Measurements from ENCODE around the gene KRT86. TPM values are rescaled to one million over a fixed set of nuclear protein-coding genes. Genes with fewer than 3 reads are reported as not detected.

KRT86 gene
- total and polyA plus RNA-seq, 9 of the 15 experiments (the other 6 are each of a cell fraction or from before 2014, with no cell fraction given) = not detected

DNA sequence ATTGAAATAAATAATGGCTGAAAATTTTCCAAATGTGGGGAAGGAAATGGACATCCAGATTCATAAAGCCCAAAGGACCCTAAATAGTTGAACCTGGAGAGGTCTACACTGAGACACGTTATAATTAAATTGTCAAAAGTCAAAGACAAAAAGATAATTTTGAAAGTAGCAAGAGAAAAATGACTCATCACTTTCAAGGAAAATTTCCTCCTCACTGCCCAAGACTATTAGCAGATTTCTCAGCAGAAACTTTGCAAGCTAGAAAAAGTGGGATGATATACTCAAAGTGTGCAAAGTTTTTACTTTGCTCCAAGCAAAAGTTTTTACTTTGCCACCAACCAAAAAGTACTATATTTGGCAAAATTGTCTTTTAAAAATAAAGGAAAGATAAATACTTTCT lies 62.6 kb downstream of the KRT86 start (continued):
- TF ChIP-seq ZNF639 (CRISPR knock-in tag; conservative IDR thresholded peaks at IDR 0.05 in 1 of 2, IDR thresholded peaks at IDR 0.05 in 1 of 2) (no peak), MAFG (tag; conservative IDR thresholded peaks at IDR 0.05) (peak; percentile 71), RBM34 (IDR thresholded peaks at IDR 0.05; ENCODE audit: borderline replicate concordance, insufficient read depth, low read length) (no peak), ZNF316 (IDR thresholded peaks at IDR 0.05) (peak; percentile 50), GABPB1 (CRISPR knock-in tag; IDR thresholded peaks at IDR 0.05) (no peak), CCAR2 (IDR thresholded peaks at IDR 0.05; ENCODE audit: low read depth, low read length) (no peak), THRA (IDR thresholded peaks at IDR 0.05) (no peak), POLR2AphosphoS2 (IDR thresholded peaks at IDR 0.05; ENCODE audit: low read length) (no peak), ZNF785 (CRISPR knock-in tag; IDR thresholded peaks at IDR 0.05) (no peak), CREB1 (IDR thresholded peaks at IDR 0.05) (no peak), CREB1 (CRISPR knock-in tag; IDR thresholded peaks at IDR 0.05) (no peak)
- TF ChIP-seq, protein P1, sequence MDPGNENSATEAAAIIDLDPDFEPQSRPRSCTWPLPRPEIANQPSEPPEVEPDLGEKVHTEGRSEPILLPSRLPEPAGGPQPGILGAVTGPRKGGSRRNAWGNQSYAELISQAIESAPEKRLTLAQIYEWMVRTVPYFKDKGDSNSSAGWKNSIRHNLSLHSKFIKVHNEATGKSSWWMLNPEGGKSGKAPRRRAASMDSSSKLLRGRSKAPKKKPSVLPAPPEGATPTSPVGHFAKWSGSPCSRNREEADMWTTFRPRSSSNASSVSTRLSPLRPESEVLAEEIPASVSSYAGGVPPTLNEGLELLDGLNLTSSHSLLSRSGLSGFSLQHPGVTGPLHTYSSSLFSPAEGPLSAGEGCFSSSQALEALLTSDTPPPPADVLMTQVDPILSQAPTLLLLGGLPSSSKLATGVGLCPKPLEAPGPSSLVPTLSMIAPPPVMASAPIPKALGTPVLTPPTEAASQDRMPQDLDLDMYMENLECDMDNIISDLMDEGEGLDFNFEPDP (CRISPR knock-in tag; IDR thresholded peaks at IDR 0.05) = no peak
- TF ChIP-seq, protein P2, sequence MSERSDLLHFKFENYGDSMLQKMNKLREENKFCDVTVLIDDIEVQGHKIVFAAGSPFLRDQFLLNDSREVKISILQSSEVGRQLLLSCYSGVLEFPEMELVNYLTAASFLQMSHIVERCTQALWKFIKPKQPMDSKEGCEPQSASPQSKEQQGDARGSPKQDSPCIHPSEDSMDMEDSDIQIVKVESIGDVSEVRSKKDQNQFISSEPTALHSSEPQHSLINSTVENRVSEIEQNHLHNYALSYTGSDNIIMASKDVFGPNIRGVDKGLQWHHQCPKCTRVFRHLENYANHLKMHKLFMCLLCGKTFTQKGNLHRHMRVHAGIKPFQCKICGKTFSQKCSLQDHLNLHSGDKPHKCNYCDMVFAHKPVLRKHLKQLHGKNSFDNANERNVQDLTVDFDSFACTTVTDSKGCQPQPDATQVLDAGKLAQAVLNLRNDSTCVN (CRISPR knock-in tag; IDR thresholded peaks at IDR 0.05) = no peak
- TF ChIP-seq, protein P3, sequence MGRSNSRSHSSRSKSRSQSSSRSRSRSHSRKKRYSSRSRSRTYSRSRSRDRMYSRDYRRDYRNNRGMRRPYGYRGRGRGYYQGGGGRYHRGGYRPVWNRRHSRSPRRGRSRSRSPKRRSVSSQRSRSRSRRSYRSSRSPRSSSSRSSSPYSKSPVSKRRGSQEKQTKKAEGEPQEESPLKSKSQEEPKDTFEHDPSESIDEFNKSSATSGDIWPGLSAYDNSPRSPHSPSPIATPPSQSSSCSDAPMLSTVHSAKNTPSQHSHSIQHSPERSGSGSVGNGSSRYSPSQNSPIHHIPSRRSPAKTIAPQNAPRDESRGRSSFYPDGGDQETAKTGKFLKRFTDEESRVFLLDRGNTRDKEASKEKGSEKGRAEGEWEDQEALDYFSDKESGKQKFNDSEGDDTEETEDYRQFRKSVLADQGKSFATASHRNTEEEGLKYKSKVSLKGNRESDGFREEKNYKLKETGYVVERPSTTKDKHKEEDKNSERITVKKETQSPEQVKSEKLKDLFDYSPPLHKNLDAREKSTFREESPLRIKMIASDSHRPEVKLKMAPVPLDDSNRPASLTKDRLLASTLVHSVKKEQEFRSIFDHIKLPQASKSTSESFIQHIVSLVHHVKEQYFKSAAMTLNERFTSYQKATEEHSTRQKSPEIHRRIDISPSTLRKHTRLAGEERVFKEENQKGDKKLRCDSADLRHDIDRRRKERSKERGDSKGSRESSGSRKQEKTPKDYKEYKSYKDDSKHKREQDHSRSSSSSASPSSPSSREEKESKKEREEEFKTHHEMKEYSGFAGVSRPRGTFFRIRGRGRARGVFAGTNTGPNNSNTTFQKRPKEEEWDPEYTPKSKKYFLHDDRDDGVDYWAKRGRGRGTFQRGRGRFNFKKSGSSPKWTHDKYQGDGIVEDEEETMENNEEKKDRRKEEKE (IDR thresholded peaks at IDR 0.05; ENCODE audit: borderline replicate concordance in 1 of 2, control insufficient read depth in 1 of 2, low read depth in 2 of 2, low read length in 1 of 2) = no peak
